ENCODE measurements around the gene WDR72.

DNA sequence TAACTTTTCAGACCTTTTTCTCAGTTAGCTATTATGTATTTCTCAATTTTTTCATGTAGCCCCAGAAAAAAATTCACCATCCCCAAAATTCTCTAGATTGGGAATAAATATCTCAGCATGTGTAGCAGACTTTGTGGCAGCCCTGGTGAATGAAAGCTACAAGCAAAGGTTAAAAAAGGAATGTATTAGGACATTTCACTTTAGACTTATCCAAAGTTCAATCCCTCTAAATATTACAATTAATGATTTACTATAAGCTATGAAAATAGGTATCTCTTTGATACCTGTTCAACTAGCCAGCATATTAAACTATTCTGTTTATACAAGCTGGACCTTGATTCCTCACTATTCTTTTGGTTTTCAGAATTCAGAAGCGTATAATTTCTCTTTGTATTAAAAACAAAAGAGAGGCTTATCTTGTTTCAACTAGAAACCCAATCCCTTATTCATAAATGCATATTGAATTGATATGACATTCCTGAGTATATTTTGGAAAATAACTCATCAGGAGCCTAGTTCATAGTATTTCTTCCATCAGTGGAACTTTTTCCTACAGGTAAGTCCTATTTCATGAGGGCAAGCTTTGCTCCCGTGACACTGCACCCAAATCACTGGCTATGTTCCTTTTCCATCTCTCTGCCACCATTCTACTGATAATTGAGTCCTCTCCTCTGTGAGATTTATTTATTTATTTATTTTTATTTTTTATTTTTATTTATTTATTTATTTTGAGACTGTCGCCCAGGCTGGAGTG lies 38.0 kb downstream of the WDR72 start:
- TF ChIP-seq POLR2A (IDR thresholded peaks at IDR 0.05), result no peak
- no peak for TF ChIP-seq CTCF (IDR thresholded peaks at IDR 0.05)
